ENCODE data around the gene COX6B2. TPM values are rescaled to one million over a fixed set of nuclear protein-coding genes. Genes with fewer than 3 reads are reported as not detected.

The COX6B2 gene
- total and polyA plus RNA-seq, 2 of the 13 experiments (the other 11 are each of a cell fraction or from before 2014, with no cell fraction given), result 0.21 TPM; not detected in 1

GRCh38 chr19:55333870-55334269, 20.6 kb downstream of the COX6B2 start (continued):
- TF ChIP-seq PAX8 (CRISPR knock-in tag; IDR thresholded peaks at IDR 0.05; ENCODE audit: borderline replicate concordance) (no peak), ZNF703 (CRISPR knock-in tag; IDR thresholded peaks at IDR 0.05; ENCODE audit: borderline replicate concordance) (no peak), NONO (IDR thresholded peaks at IDR 0.05) (no peak), NONO (CRISPR knock-in tag; conservative IDR thresholded peaks at IDR 0.05) (no peak), DBP (CRISPR knock-in tag; IDR thresholded peaks at IDR 0.05; ENCODE audit: not compliant biosample characterization) (no peak), GATAD1 (CRISPR knock-in tag; IDR thresholded peaks at IDR 0.05) (peak; percentile 17; the same call in 1 of the 2 replicates), ZBTB34 (CRISPR knock-in tag; IDR thresholded peaks at IDR 0.05) (no peak), IRX3 (CRISPR knock-in tag; IDR thresholded peaks at IDR 0.05; ENCODE audit: borderline replicate concordance, low read depth) (no peak), MED8 (CRISPR knock-in tag; IDR thresholded peaks at IDR 0.05; ENCODE audit: insufficient replicate concordance) (no peak), TCF7L2 (IDR thresholded peaks at IDR 0.05; ENCODE audit: low read depth, low read length) (no peak), SMAD9 (CRISPR knock-in tag; IDR thresholded peaks at IDR 0.05) (no peak)
- TF ChIP-seq, protein P1, sequence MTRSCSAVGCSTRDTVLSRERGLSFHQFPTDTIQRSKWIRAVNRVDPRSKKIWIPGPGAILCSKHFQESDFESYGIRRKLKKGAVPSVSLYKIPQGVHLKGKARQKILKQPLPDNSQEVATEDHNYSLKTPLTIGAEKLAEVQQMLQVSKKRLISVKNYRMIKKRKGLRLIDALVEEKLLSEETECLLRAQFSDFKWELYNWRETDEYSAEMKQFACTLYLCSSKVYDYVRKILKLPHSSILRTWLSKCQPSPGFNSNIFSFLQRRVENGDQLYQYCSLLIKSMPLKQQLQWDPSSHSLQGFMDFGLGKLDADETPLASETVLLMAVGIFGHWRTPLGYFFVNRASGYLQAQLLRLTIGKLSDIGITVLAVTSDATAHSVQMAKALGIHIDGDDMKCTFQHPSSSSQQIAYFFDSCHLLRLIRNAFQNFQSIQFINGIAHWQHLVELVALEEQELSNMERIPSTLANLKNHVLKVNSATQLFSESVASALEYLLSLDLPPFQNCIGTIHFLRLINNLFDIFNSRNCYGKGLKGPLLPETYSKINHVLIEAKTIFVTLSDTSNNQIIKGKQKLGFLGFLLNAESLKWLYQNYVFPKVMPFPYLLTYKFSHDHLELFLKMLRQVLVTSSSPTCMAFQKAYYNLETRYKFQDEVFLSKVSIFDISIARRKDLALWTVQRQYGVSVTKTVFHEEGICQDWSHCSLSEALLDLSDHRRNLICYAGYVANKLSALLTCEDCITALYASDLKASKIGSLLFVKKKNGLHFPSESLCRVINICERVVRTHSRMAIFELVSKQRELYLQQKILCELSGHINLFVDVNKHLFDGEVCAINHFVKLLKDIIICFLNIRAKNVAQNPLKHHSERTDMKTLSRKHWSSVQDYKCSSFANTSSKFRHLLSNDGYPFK (CRISPR knock-in tag; IDR thresholded peaks at IDR 0.05; ENCODE audit: borderline replicate concordance), result peak; percentile 66; the same call in 1 of the 2 replicates
- TF ChIP-seq, protein P2, sequence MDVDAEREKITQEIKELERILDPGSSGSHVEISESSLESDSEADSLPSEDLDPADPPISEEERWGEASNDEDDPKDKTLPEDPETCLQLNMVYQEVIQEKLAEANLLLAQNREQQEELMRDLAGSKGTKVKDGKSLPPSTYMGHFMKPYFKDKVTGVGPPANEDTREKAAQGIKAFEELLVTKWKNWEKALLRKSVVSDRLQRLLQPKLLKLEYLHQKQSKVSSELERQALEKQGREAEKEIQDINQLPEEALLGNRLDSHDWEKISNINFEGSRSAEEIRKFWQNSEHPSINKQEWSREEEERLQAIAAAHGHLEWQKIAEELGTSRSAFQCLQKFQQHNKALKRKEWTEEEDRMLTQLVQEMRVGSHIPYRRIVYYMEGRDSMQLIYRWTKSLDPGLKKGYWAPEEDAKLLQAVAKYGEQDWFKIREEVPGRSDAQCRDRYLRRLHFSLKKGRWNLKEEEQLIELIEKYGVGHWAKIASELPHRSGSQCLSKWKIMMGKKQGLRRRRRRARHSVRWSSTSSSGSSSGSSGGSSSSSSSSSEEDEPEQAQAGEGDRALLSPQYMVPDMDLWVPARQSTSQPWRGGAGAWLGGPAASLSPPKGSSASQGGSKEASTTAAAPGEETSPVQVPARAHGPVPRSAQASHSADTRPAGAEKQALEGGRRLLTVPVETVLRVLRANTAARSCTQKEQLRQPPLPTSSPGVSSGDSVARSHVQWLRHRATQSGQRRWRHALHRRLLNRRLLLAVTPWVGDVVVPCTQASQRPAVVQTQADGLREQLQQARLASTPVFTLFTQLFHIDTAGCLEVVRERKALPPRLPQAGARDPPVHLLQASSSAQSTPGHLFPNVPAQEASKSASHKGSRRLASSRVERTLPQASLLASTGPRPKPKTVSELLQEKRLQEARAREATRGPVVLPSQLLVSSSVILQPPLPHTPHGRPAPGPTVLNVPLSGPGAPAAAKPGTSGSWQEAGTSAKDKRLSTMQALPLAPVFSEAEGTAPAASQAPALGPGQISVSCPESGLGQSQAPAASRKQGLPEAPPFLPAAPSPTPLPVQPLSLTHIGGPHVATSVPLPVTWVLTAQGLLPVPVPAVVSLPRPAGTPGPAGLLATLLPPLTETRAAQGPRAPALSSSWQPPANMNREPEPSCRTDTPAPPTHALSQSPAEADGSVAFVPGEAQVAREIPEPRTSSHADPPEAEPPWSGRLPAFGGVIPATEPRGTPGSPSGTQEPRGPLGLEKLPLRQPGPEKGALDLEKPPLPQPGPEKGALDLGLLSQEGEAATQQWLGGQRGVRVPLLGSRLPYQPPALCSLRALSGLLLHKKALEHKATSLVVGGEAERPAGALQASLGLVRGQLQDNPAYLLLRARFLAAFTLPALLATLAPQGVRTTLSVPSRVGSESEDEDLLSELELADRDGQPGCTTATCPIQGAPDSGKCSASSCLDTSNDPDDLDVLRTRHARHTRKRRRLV (CRISPR knock-in tag; IDR thresholded peaks at IDR 0.05), result 0 out of 2 replicates have a peak, but pooled peaks have one; percentile 37
- TF ChIP-seq, protein P3, sequence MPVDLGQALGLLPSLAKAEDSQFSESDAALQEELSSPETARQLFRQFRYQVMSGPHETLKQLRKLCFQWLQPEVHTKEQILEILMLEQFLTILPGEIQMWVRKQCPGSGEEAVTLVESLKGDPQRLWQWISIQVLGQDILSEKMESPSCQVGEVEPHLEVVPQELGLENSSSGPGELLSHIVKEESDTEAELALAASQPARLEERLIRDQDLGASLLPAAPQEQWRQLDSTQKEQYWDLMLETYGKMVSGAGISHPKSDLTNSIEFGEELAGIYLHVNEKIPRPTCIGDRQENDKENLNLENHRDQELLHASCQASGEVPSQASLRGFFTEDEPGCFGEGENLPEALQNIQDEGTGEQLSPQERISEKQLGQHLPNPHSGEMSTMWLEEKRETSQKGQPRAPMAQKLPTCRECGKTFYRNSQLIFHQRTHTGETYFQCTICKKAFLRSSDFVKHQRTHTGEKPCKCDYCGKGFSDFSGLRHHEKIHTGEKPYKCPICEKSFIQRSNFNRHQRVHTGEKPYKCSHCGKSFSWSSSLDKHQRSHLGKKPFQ (CRISPR knock-in tag; IDR thresholded peaks at IDR 0.05; ENCODE audit: insufficient replicate concordance), result peak; percentile 45
- TF ChIP-seq, protein P4, sequence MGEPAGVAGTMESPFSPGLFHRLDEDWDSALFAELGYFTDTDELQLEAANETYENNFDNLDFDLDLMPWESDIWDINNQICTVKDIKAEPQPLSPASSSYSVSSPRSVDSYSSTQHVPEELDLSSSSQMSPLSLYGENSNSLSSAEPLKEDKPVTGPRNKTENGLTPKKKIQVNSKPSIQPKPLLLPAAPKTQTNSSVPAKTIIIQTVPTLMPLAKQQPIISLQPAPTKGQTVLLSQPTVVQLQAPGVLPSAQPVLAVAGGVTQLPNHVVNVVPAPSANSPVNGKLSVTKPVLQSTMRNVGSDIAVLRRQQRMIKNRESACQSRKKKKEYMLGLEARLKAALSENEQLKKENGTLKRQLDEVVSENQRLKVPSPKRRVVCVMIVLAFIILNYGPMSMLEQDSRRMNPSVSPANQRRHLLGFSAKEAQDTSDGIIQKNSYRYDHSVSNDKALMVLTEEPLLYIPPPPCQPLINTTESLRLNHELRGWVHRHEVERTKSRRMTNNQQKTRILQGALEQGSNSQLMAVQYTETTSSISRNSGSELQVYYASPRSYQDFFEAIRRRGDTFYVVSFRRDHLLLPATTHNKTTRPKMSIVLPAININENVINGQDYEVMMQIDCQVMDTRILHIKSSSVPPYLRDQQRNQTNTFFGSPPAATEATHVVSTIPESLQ (CRISPR knock-in tag; conservative IDR thresholded peaks at IDR 0.05), result no peak

Data from HepG2 (cell line).